Nephron progenitor cell (in vitro differentiated cells): Measurements from ENCODE around the gene CLDN20.
"Not testable (repeated sequence)": the region's sequence is repeated elsewhere in the genome, so short reads cannot be mapped to it uniquely, and the experiment has no call there.

Experiments
- DNase-seq: peaks from one replicate; pipeline ENCODE4 v3.0.0; 2021
- H3K27ac Mint-ChIP-seq: 2 replicates; pipeline ENCODE4 v1.8.0; 2021; ENCODE audit warnings: mild to moderate bottlenecking, moderate library complexity, mixed read lengths
- H3K27me3 Mint-ChIP-seq: 2 replicates; pipeline ENCODE4 v1.8.0; 2021; ENCODE audit warnings: mild to moderate bottlenecking, low read depth, mixed read lengths; ENCODE audit not compliant: poor library complexity
- H3K36me3 Mint-ChIP-seq: 2 replicates; pipeline ENCODE4 v1.8.0; 2021; ENCODE audit warnings: low read depth, mixed read lengths
- H3K4me1 Mint-ChIP-seq: 2 replicates; pipeline ENCODE4 v1.8.0; 2021; ENCODE audit warnings: mixed read lengths
- H3K4me3 Mint-ChIP-seq: 2 replicates; pipeline ENCODE4 v1.8.0; 2021; ENCODE audit warnings: mild to moderate bottlenecking, moderate library complexity, mixed read lengths
- H3K9me3 Mint-ChIP-seq: 2 replicates; pipeline ENCODE4 v1.8.0; 2021; ENCODE audit warnings: mild to moderate bottlenecking, moderate library complexity, mixed read lengths
- CTCF ChIP-seq: fragments of 200-600 bp; sonication (generic); IDR thresholded peaks from 2 replicates; pipeline ENCODE4 v1.5.0; 2021; ENCODE audit warnings: antibody characterized with exemption

Gene CLDN20

GRCh38 chr6:155267411-155267810 is 3.6 kb downstream of the CLDN20 start:
- Mint-ChIP-seq H3K9me3 (peaks cover 4% of the 10 kb centered on the region), H3K4me1 (peaks cover 23% of the 10 kb centered on the region), H3K36me3 (peaks cover 52% of the 10 kb centered on the region), H3K27me3 (no peaks in the 10 kb centered on the region), H3K4me3 (no peak overlapping the region), H3K27ac (no peak overlapping the region)
- TF ChIP-seq CTCF = no peak
- DNase-seq = no peak

GRCh38 chr6:155268088-155268867 is 4.5 kb downstream of the CLDN20 start:
- H3K27ac Mint-ChIP-seq, H3K9me3 Mint-ChIP-seq, H3K27me3 Mint-ChIP-seq, H3K4me3 Mint-ChIP-seq, DNase-seq: not testable (repeated sequence)
- peaks cover 27% of the 10 kb centered on the region for H3K4me1 Mint-ChIP-seq
- peak; percentile 20 for TF ChIP-seq CTCF
- H3K36me3 Mint-ChIP-seq = peaks cover 53% of the 10 kb centered on the region

- Mint-ChIP-seq H3K4me1 (peaks cover 34% of the 10 kb centered on the region), H3K4me3 (no peak overlapping the region), H3K36me3 (peaks cover 48% of the 10 kb centered on the region), H3K27ac (no peak overlapping the region), H3K27me3 (no peaks in the 10 kb centered on the region), H3K9me3 (peaks cover 4% of the 10 kb centered on the region)
- TF ChIP-seq CTCF = no peak
- DNase-seq = no peak
Measured at GRCh38 chr6:155269765-155270164, 6.0 kb downstream of the CLDN20 start.

GRCh38 chr6:155270561-155271091 is 6.8 kb downstream of the CLDN20 start:
- DNase-seq = peak; percentile 14
- H3K27ac Mint-ChIP-seq = no peak overlapping the region
- peaks cover 4% of the 10 kb centered on the region for H3K9me3 Mint-ChIP-seq
- H3K36me3 Mint-ChIP-seq = peaks cover 47% of the 10 kb centered on the region
- H3K4me3 Mint-ChIP-seq = no peak overlapping the region
- peaks cover 34% of the 10 kb centered on the region for H3K4me1 Mint-ChIP-seq
- no peaks in the 10 kb centered on the region for H3K27me3 Mint-ChIP-seq
- no peak for TF ChIP-seq CTCF

- Mint-ChIP-seq H3K36me3 (peaks cover 47% of the 10 kb centered on the region), H3K4me3 (no peak overlapping the region), H3K9me3 (peaks cover 4% of the 10 kb centered on the region), H3K4me1 (peaks cover 34% of the 10 kb centered on the region), H3K27me3 (no peaks in the 10 kb centered on the region), H3K27ac (no peak overlapping the region)
- DNase-seq = no peak
- TF ChIP-seq CTCF = no peak
Measured at GRCh38 chr6:155271145-155271544, 7.3 kb downstream of the CLDN20 start.
